HL-60 (cell line): Measurements from ENCODE around the gene HOXD4.

Experiments used
- CTCF ChIP-seq: IDR thresholded peaks from one replicate; pipeline ENCODE4 v1.5.1; 2011; ENCODE audit warnings: low read length, control low read depth, inconsistent platforms; ENCODE audit not compliant: insufficient read depth
- POLR2AphosphoS5 ChIP-seq: IDR thresholded peaks from 2 replicates; pipeline ENCODE4 v1.6.1; 2012; ENCODE audit warnings: low read depth
- REST ChIP-seq: IDR thresholded peaks from 2 replicates; pipeline ENCODE4 v1.6.1; 2012; ENCODE audit warnings: low read depth; ENCODE audit not compliant: insufficient replicate concordance

- TF ChIP-seq CTCF (peak; percentile 53), POLR2AphosphoS5 (no peak), REST (no peak)
Measured at GRCh38 chr2:176126929-176127773, 24.2 kb upstream of the HOXD4 start.
